Transverse colon (tissue), 4 donors: ENCODE measurements around the gene ADM5. TPM values are rescaled to one million over a fixed set of nuclear protein-coding genes. Genes with fewer than 3 reads are reported as not detected.

Source experiments
- DNase-seq: peaks from one replicate; pipeline ENCODE4 v3.0.0-alpha.2; 2019
- H3K27ac ChIP-seq, 4 donors: fragments of 200-600 bp; sonication (generic); 2 replicates each; pipeline ENCODE4 v1.5.1; 2016 to 2018; ENCODE audit warnings: inconsistent platforms in 4 of 4
- H3K27me3 ChIP-seq: fragments of 200-600 bp; sonication (generic); 2 replicates; pipeline ENCODE4 v1.5.1; 2017; ENCODE audit warnings: inconsistent platforms
- H3K36me3 ChIP-seq, 4 donors: fragments of 200-600 bp; sonication (generic); 2 replicates each; pipeline ENCODE4 v1.5.1; 2017 to 2019; ENCODE audit warnings: inconsistent platforms in 4 of 4
- H3K4me1 ChIP-seq, 4 donors: fragments of 200-600 bp; sonication (generic); 2 replicates each; pipeline ENCODE4 v1.5.1; 2017 to 2020; ENCODE audit warnings: inconsistent platforms in 4 of 4
- H3K4me3 ChIP-seq, 4 donors: fragments of 200-600 bp; sonication (generic); 1 replicate in 1 of 4; 2 replicates in 3 of 4; pipeline versions ENCODE4 v1.5.1 to v1.6.1; 2017 to 2019; ENCODE audit warnings: inconsistent platforms in 4 of 4
- H3K9me3 ChIP-seq, 2 donors: fragments of 200-600 bp; sonication (generic); 2 replicates each; pipeline ENCODE4 v1.5.1; 2017 to 2019; ENCODE audit warnings: inconsistent platforms in 2 of 2
- CTCF ChIP-seq, 5 experiments: fragments of 200-600 bp in 3 of 5; fragments of 450-650 bp in 2 of 5; sonication (generic) in 3 of 5; IDR thresholded peaks; 1 replicate in 2 of 5; 2 replicates in 3 of 5; pipeline ENCODE4 v1.5.1; 2016 to 2017; ENCODE audit warnings: antibody characterized with exemption in 5 of 5, inconsistent platforms in 3 of 5, mild to moderate bottlenecking in 2 of 5, moderate library complexity in 1 of 5
- EP300 ChIP-seq: sonication (generic); formaldehyde crosslinking; IDR thresholded peaks from one replicate; pipeline ENCODE4 v1.6.1; 2017; ENCODE audit warnings: antibody characterized with exemption, low read depth
- POLR2A ChIP-seq: fragments of 450-650 bp; IDR thresholded peaks from one replicate; pipeline ENCODE4 v1.6.1; 2016; ENCODE audit warnings: antibody characterized with exemption, mild to moderate bottlenecking, moderate library complexity
- POLR2AphosphoS5 ChIP-seq, 3 donors: sonication (generic); formaldehyde crosslinking; IDR thresholded peaks; one replicate each; pipeline ENCODE4 v1.6.1; 2016; ENCODE audit warnings: antibody characterized with exemption in 3 of 3
- WGBS, 2 donors: methylation state at CpG; one replicate each; pipeline ENCODE4 v1.1.5; 2018; ENCODE audit warnings: low coverage in 1 of 2; 5-methylcytosine and 5-hydroxymethylcytosine counted together
- in situ Hi-C, 4 donors: fragments of 200-750 bp; cut with MboI; loops; one replicate each; pipeline versions ENCODE4 v1.15.0 to v1.15.1; 2017; ENCODE audit warnings: low sequenced_read_pairs in 3 of 4, low pct_ligation_motif_present in 1 of 4, low pct_unique_long_range_greater_than_20kb in 1 of 4
- intact Hi-C: fragments of 100-400 bp; cut with DNase I; formaldehyde crosslinking; loops from one replicate; pipeline ENCODE4 v1.15.1; 2023; ENCODE audit warnings: low total_unique reads
- total RNA-seq, 4 donors: library from RNA; depleted of rRNA; stranded (reverse); fragments of >200 nt; gene quantifications; one replicate each; pipeline ENCODE4 v1.1.0, GENCODE V29; 2016

The ADM5 gene
- total RNA-seq, 4 donors from 2014 or later, result 0.41 to 0.95 TPM; not detected in 2

GRCh38 chr19:49696115-49696514, 6.7 kb downstream of the ADM5 start:
- in situ Hi-C loops, result no loop called here
- no peak overlapping the region for H3K4me3 ChIP-seq
- DNase-seq, result no peak
- WGBS, 2 donors, result 70 to 100% methylated on average over 2 to 6 of the region's 6 CpGs
- H3K4me1 ChIP-seq, result peaks cover 0 to 6% (median 3%) of the 10 kb centered on the region in 4 donors
- peaks cover 27% of the 10 kb centered on the region for H3K27me3 ChIP-seq
- H3K27ac ChIP-seq, result no peak overlapping the region
- intact Hi-C loops, result no loop called here
- no peaks in the 10 kb centered on the region for H3K9me3 ChIP-seq
- no peak for TF ChIP-seq CTCF (IDR thresholded peaks at IDR 0.05)
- TF ChIP-seq POLR2A, result no peak
- no peak for TF ChIP-seq POLR2AphosphoS5 (IDR thresholded peaks at IDR 0.05)
- TF ChIP-seq EP300, result no peak
- no peaks in the 10 kb centered on the region for H3K36me3 ChIP-seq

- 92% methylated on average over 7 of the region's 7 CpGs; no CpG with 5 or more reads in 1 of the 2 donors for WGBS, 2 donors
- Histone ChIP-seq H3K4me3 (no peak overlapping the region), H3K4me1 (no peaks in the 10 kb centered on the region), H3K27me3 (peaks cover 24% of the 10 kb centered on the region), H3K9me3 (no peaks in the 10 kb centered on the region), H3K27ac (no peak overlapping the region), H3K36me3 (no peaks in the 10 kb centered on the region)
- TF ChIP-seq CTCF (IDR thresholded peaks at IDR 0.05) (no peak), POLR2A (no peak), POLR2AphosphoS5 (IDR thresholded peaks at IDR 0.05) (no peak), EP300 (no peak)
- intact Hi-C loops (no loop called here), in situ Hi-C loops (no loop called here)
- DNase-seq, result no peak
Observed at GRCh38 chr19:49696865-49697264, 7.5 kb downstream of the ADM5 start.

GRCh38 chr19:49699364-49699763, 10.0 kb downstream of the ADM5 start:
- intact Hi-C loops, result no loop called here
- H3K36me3 ChIP-seq, result no peaks in the 10 kb centered on the region
- H3K4me3 ChIP-seq, result no peak overlapping the region
- WGBS, 2 donors, result 73 to 80% methylated on average over 1 to 5 of the region's 5 CpGs
- no peak for TF ChIP-seq POLR2A
- TF ChIP-seq EP300, result no peak
- no peak for TF ChIP-seq CTCF (IDR thresholded peaks at IDR 0.05)
- no peak for TF ChIP-seq POLR2AphosphoS5 (IDR thresholded peaks at IDR 0.05)
- no peaks in the 10 kb centered on the region for H3K4me1 ChIP-seq
- no peaks in the 10 kb centered on the region for H3K9me3 ChIP-seq
- in situ Hi-C loops, result no loop called here
- H3K27me3 ChIP-seq, result peaks cover 14% of the 10 kb centered on the region
- no peak overlapping the region for H3K27ac ChIP-seq
- DNase-seq, result no peak

GRCh38 chr19:49700563-49700962, 11.2 kb downstream of the ADM5 start:
- Histone ChIP-seq H3K4me3 (no peak overlapping the region), H3K9me3 (no peaks in the 10 kb centered on the region), H3K36me3 (no peaks in the 10 kb centered on the region), H3K27ac (no peak overlapping the region), H3K27me3 (peaks cover 14% of the 10 kb centered on the region), H3K4me1 (no peaks in the 10 kb centered on the region)
- 30 to 52% methylated on average over 2 to 10 of the region's 11 CpGs for WGBS, 2 donors
- TF ChIP-seq POLR2A (no peak), POLR2AphosphoS5 (IDR thresholded peaks at IDR 0.05) (no peak), CTCF (IDR thresholded peaks at IDR 0.05) (no peak), EP300 (no peak)
- no peak for DNase-seq
- intact Hi-C loops (no loop called here), in situ Hi-C loops (no loop called here)
